Peyer's patch (tissue), 4 donors: ENCODE results near the gene FBXO40.

Source experiments
- CTCF ChIP-seq, 6 experiments: fragments of 450-650 bp in 4 of 6; fragments of 200-600 bp in 2 of 6; sonication (generic) in 1 of 6; IDR thresholded peaks; one replicate each; pipeline ENCODE4 v1.5.1; 2017 to 2019; ENCODE audit warnings: antibody characterized with exemption in 6 of 6, mild to moderate bottlenecking in 3 of 6, moderate library complexity in 1 of 6
- POLR2A ChIP-seq, 2 donors: fragments of 450-650 bp; IDR thresholded peaks; one replicate each; pipeline ENCODE4 v1.5.1; 2017; ENCODE audit warnings: antibody characterized with exemption in 2 of 2, mild to moderate bottlenecking in 2 of 2, moderate library complexity in 2 of 2

- TF ChIP-seq POLR2A (IDR thresholded peaks at IDR 0.05) (no peak), CTCF (IDR thresholded peaks at IDR 0.05) (no peak)
These were observed 8.8 kb upstream of the FBXO40 start for GRCh38 chr3:121584418-121584817.
